Activated CD8-positive, alpha-beta memory T cell treated with anti-CD3 and anti-CD28 coated beads for 4 hours (primary cell): Measurements from ENCODE around the gene ELOVL5.

Experiments used
- DNase-seq, 2 donors: peaks; one replicate each; pipeline ENCODE4 v3.0.0-alpha.2; 2020; ENCODE audit warnings: low read depth in 2 of 2

ELOVL5 gene

DNA sequence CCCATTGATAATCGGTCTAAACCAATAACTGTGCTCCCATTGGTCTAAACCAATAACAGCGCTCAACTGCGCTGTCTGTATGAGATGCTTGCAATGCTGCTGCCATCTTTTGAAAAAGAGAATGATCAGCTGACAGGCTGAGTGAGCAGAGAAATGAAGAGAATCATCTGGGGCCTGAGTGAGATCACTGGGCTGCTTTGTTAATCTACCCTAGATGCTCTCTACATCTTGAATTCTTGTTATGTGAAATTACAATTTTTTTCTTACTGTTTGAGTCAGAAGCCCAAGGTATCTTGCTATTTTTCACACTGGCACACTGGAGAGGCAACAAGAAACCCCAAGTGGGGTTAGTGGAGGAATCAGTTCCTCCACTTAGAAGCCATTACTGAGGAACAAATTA, 108.6 kb downstream of the ELOVL5 start:
- no peak for DNase-seq

DNA sequence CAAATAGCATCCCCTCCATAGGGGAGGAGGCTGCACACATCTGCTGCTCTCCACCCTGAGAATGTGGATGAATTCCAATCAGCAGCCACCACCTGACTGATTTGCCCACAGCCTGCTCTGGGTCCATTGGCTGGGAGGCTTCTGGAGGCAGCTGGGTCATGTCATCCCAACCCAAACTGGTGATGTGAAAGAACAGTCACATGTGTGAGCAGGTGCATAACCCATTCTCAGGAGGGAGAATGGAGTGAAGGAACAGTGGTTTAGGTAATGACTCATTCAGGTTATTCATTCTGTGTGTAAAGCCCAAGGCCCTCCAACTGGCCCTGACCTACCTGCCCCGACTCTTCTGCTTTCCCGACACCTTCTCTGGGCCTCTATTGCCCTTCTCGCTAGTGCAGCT, 109.2 kb downstream of the ELOVL5 start:
- DNase-seq, result no peak

DNA sequence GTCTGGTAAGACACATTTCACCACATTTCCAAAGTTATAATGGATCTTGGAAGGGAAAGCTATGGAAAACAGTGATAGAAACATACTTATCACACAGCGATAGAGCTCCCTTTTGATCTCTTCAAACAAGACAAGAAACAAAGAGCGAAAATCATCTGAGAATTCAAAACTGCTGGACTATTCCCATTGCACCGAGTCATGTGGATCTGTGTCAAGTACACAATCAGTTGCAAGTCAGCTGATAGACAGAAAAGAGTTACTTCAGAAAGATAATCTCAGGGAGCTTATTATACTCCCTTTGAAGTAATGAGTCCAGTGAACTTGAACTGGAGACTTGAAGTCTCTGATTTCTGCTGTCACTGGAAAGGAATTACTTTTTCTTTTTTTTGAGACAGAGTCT, 110.4 kb downstream of the ELOVL5 start:
- no peak for DNase-seq

- DNase-seq, result no peak
Observed at GRCh38 chr6:53236241-53236640, 112.5 kb downstream of the ELOVL5 start.

- DNase-seq, result no peak
Observed at GRCh38 chr6:53235508-53235907, 113.2 kb downstream of the ELOVL5 start.

- no peak for DNase-seq
Observed at GRCh38 chr6:53233309-53233708, 115.4 kb downstream of the ELOVL5 start.

DNA sequence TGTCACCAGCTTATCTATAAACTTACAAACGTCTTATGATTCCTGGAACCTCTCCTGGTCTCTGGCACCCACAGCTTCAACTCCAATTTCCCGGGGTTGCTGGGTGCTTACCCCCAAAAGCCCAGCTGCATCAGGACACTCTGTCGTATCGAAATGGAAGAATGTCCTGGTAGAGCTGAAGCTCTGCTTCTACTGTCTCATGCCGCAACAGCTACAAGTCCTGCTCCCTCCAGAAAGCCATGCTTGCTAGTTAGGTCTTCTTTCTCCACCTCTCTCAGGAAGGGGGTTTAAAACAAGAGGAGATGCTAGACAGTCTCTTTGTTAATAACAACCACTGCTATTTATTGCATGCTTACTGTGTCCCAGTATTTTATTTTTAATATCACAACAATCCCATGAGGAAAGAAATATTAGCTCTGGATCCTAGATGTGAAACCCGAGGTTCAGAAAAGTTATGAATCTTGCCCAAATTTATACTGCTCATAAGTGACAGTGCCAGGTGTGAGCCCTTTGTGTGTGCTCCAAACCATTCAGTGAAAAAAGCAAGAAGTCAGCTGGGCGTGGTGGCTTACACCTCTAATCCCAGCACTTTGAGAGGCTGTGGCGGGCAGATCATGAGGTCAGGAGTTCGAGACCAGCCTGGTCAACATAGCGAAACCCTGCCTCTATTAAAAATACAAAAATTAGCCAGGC, 117.8 kb downstream of the ELOVL5 start:
- no peak for DNase-seq

DNA sequence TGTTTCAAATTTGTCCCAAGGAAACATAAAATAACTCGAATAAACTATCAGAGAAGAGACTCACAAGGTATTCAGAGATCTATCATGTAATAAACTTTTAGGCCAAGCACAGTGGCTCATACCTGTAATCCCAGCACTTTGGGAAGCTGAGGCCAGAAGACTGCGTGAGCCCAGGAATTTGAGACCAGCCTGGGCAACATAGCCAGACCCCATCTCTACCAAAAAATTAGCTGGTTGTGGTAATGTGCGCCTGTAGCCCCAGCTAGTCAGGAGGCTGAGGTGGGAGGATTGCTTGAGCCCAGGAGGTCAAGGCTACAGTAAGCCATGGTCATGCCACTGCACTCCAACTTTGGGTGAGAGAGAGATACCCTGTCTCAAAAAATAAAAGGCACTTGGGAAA, 120.9 kb downstream of the ELOVL5 start:
- no peak for DNase-seq

DNA sequence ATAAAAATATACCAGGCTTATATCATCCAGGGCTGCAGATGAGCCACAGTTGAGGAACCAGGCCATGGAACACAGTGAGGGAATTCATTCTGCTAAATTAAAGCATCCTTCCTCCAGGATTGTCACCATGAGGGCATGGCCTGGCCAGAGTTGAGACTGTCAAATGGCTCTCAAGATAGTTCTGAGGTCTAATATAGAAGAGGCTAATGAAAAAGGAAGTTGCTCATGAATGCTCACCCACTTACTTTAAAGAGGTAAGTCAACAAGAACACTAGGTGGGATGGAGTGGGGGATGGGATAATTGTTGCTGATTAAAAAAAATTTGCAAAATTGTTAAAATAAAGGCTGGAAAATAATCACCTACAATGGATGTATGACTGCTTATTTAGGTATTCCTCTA, 128.1 kb downstream of the ELOVL5 start:
- no peak for DNase-seq
